Activated naive CD8-positive, alpha-beta T cell treated with anti-CD3 and anti-CD28 coated beads, Interleukin-2, amount 50 U/mL, for 16 hours (primary cell): ENCODE data around the gene VAMP4.
"Not testable (repeated sequence)": the region's sequence is repeated elsewhere in the genome, so short reads cannot be mapped to it uniquely, and the experiment has no call there.

Experiments used
- DNase-seq: peaks from one replicate; pipeline ENCODE4 v3.0.0-alpha.2; 2020; ENCODE audit warnings: low read depth, low spot score

The VAMP4 gene

GRCh38 chr1:171751221-171751620 lies 9.4 kb upstream of the VAMP4 start:
- no peak for DNase-seq

DNA sequence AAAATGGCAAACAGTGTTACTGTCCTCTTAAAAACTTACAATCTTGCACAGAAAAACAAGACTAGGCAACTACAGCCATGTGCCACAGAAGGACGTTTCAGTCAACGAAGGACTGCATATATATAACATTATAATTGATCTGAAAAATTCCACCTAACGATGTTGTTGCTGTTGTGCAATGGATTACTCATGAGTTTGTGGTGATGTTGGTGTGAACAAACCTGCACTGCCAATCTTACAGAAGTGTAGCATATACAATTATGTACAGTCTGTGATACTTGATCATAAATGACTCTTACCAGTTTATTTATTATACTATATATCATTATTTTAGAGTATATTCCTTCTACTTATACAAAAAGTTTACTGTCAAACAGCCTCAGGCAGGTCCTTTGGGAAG lies 6.8 kb upstream of the VAMP4 start:
- no peak for DNase-seq

DNA sequence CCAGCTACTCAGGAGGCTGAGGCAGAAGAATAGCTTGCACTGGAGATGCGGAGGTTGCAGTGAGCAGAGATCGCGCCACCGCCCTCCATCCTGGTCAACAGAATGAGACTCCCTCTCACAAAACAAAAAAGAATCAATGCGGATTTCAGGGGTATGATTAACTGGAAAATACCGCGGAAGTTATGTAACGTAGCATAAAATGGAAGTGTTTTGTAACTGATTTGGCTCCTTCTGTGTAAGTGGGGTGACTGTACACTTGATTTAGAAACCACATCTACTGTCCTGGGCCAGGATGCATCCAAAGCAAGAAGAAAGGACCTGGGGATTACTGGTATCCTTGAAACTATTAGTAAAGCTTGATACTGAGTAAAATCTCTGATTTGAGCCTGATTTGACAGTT lies 3.1 kb upstream of the VAMP4 start:
- no peak for DNase-seq

- DNase-seq = no peak
These were observed 1.4 kb upstream of the VAMP4 start for GRCh38 chr1:171743081-171743870.

DNA sequence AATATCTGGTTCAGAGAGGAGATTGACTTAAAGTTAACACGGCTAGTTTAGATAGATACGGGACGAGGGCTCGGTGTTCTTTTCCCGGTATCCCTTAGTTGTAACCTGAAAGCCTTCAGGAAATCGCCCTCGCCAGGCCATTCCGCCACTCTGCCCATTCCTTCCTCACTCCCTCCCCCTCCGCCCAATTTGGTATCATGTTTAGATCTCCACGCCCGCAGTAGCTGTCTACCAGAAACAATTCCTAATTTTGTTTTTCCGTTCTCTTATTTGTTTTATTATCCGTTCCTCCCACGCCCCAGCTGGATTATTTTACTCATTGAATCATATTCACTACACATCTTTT lies 685 bp upstream of the VAMP4 start:
- DNase-seq = no peak

GRCh38 chr1:171740987-171741871 lies 636 bp downstream of the VAMP4 start:
- DNase-seq = no peak

GRCh38 chr1:171740356-171740863 lies 1.5 kb downstream of the VAMP4 start:
- DNase-seq = no peak

- no peak for DNase-seq
These were observed 2.2 kb downstream of the VAMP4 start for GRCh38 chr1:171739656-171740055.

- DNase-seq = no peak
These were observed 3.0 kb downstream of the VAMP4 start for GRCh38 chr1:171738911-171739310.

- DNase-seq = no peak
These were observed 5.7 kb downstream of the VAMP4 start for GRCh38 chr1:171736196-171736595.

GRCh38 chr1:171730052-171730451 lies 11.8 kb downstream of the VAMP4 start:
- DNase-seq = no peak

- DNase-seq = no peak
These were observed 14.1 kb downstream of the VAMP4 start for GRCh38 chr1:171727778-171728177.

DNA sequence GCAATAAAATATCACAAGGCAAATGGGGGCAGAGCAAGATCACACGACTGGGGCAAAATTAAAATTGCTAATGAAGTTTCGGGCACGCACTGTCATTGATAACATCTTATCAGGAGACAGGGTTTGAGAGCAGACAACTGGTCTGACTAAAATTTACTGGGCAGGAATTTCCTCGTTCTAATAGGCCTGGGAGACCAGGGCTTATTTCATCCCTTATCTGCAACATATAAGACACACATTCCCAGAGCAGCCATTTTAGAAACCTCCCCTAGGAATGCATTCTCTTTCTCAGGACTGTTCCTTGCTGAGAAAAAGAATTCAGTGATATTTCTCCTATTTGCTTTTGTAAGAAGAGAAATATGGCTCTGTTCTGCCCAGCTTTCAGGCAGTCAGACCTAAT lies 18.7 kb downstream of the VAMP4 start:
- not testable (repeated sequence) for DNase-seq

- DNase-seq = no peak
These were observed 23.0 kb downstream of the VAMP4 start for GRCh38 chr1:171718848-171719247.

- DNase-seq = no peak
These were observed 23.6 kb downstream of the VAMP4 start for GRCh38 chr1:171718216-171718615.

- no peak for DNase-seq
These were observed 24.7 kb downstream of the VAMP4 start for GRCh38 chr1:171717062-171717718.

- no peak for DNase-seq
These were observed 25.2 kb downstream of the VAMP4 start for GRCh38 chr1:171716616-171717015.

- DNase-seq = no peak
These were observed 26.0 kb downstream of the VAMP4 start for GRCh38 chr1:171715813-171716251.

DNA sequence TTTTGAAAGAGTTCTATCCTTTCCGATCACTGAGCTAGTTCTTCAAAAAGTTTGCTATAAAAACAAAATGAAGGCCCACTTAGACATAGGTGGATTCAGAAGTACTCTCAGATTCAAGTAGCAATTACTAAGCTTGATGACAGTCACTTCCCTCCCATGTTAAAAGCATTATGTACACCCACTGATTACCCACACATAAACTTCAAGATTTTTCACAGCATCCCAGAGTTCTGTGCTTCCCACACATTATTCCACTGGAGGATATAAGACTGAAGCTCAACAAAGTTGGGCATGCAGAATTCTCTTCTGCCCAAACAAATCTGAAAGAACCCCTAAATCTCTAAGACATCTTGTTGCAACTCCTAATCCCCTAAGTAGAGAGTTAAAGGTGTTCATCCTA lies 29.5 kb downstream of the VAMP4 start:
- DNase-seq = no peak

DNA sequence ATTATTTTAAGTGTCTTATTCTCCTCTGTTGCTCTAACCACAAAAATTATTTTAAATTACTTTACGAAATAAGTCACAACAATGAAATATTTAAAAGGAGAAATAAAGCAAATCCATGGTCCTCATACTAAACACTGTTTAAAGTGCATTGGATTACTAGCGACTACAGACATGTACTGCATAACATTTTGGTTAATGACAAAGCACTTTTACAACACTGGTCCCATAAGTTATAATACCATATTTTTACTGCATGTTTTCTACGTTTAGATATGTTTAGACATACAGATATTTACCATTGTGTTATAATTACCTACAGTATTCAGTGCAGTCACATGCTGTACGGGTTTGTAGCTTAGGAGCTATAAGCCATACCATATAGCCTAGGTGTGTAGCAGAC lies 30.2 kb downstream of the VAMP4 start:
- no peak for DNase-seq

DNA sequence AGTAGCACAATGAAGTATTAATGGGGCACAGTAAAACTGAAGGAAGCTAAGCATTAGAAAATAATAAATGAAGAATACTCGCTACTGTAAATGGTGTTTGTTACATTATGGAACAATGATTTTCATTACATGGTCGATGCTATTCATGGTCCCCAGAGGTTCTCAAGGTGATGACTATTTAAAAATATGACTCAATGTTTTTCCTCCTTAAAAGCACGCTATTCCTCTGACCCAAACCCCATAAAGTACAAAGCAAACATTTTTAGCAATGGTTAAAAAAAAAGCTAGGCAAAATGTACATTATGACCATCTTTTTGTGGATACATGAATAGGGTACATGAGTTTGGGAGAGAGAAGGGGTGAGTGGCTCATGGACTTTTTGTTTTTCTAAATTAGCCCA lies 34.3 kb downstream of the VAMP4 start:
- DNase-seq = no peak

- no peak for DNase-seq
These were observed 39.3 kb downstream of the VAMP4 start for GRCh38 chr1:171702598-171702997.
